Fibroblast of skin of left biceps (primary cell): Measurements from ENCODE around the gene CDK4.
"Not testable (repeated sequence)": the region's sequence is repeated elsewhere in the genome, so short reads cannot be mapped to it uniquely, and the experiment has no call there.

Experiments used
- DNase-seq, 2 experiments: peaks; one replicate each; pipeline ENCODE4 v3.0.0-alpha.2; 2013; ENCODE audit warnings: low read depth in 2 of 2

Gene CDK4

GRCh38 chr12:57751788-57752667, at the start of gene CDK4:
TSS of gene CDK4 (minus strand) at chr12:57752310. CDS start at chr12:57751717, 593 bp downstream.
- peak; percentile 99 for DNase-seq

- no peak for DNase-seq
These were observed 48.9 kb upstream of the CDK4 start for GRCh38 chr12:57800965-57801364.

GRCh38 chr12:57797933-57798332, 45.8 kb upstream of the CDK4 start:
- DNase-seq = no peak

- peak in 1 of 2 experiments; percentile 16 for DNase-seq
These were observed 44.9 kb upstream of the CDK4 start for GRCh38 chr12:57796996-57797395.

GRCh38 chr12:57795354-57795753, 43.2 kb upstream of the CDK4 start:
- DNase-seq = no peak

GRCh38 chr12:57793920-57794319, 41.8 kb upstream of the CDK4 start:
- peak; percentile 55 to 60 for DNase-seq

GRCh38 chr12:57783861-57784260, 31.8 kb upstream of the CDK4 start:
- DNase-seq = no peak

- no peak for DNase-seq
These were observed 31.3 kb upstream of the CDK4 start for GRCh38 chr12:57783466-57783801.

- peak; percentile 78 to 82 for DNase-seq
These were observed 30.7 kb upstream of the CDK4 start, which contains the start of gene TSFM for GRCh38 chr12:57782608-57783465. TSS of gene TSFM (plus strand) at chr12:57782787. CDS start at chr12:57782802, 15 bp downstream.

- no peak for DNase-seq
These were observed 30.1 kb upstream of the CDK4 start for GRCh38 chr12:57782243-57782607.

- no peak for DNase-seq
These were observed 29.7 kb upstream of the CDK4 start for GRCh38 chr12:57781801-57782200.

GRCh38 chr12:57781244-57781643, 29.1 kb upstream of the CDK4 start:
- no peak for DNase-seq

GRCh38 chr12:57780284-57780897, 28.3 kb upstream of the CDK4 start:
- no peak for DNase-seq

- DNase-seq = no peak
These were observed 27.6 kb upstream of the CDK4 start for GRCh38 chr12:57779736-57780135.

- no peak for DNase-seq
These were observed 25.8 kb upstream of the CDK4 start for GRCh38 chr12:57777911-57778310.

- no peak for DNase-seq
These were observed 25.3 kb upstream of the CDK4 start for GRCh38 chr12:57777367-57777766.

GRCh38 chr12:57776247-57776587, 24.1 kb upstream of the CDK4 start:
- DNase-seq = no peak

- no peak for DNase-seq
These were observed 23.6 kb upstream of the CDK4 start for GRCh38 chr12:57775563-57776246.

- DNase-seq = no peak
These were observed 22.9 kb upstream of the CDK4 start for GRCh38 chr12:57775044-57775443.

- DNase-seq = not testable (repeated sequence)
These were observed 22.5 kb upstream of the CDK4 start for GRCh38 chr12:57774634-57775033.

- no peak for DNase-seq
These were observed 20.6 kb upstream of the CDK4 start, which contains the start of gene EEF1AKMT3 for GRCh38 chr12:57772429-57773322. TSS of gene EEF1AKMT3 (plus strand) at chr12:57772614. CDS start at chr12:57772725, 111 bp downstream.
